Neural cell (in vitro differentiated cells): Measurements from ENCODE around the gene CLCN3. TPM values are rescaled to one million over a fixed set of nuclear protein-coding genes. Genes with fewer than 3 reads are reported as not detected.

Source experiments
- H2AFZ ChIP-seq: fragments of 200-600, 300-800 bp; sonication (generic), shearing (Covaris generic); 2 replicates; pipeline ENCODE4 v1.6.0; 2014; ENCODE audit warnings: low read depth, mild to moderate bottlenecking, antibody characterized with exemption, low read length, moderate library complexity
- H3F3A ChIP-seq: fragments of 200-600 bp; shearing (Covaris generic); 2 replicates; pipeline ENCODE4 v1.6.1; 2016; ENCODE audit warnings: mild to moderate bottlenecking, moderate library complexity, mixed read lengths, antibody characterized with exemption, low read length; ENCODE audit not compliant: insufficient read depth, poor library complexity, severe bottlenecking
- H3K27ac ChIP-seq: fragments of 200-600, 300-800 bp; sonication (generic), shearing (Covaris generic); 2 replicates; pipeline ENCODE4 v1.5.1; 2014; ENCODE audit warnings: mild to moderate bottlenecking, low read length, moderate library complexity
- H3K27me3 ChIP-seq: fragments of 300-800, 200-600 bp; sonication (generic), shearing (Covaris generic); 2 replicates; pipeline ENCODE4 v1.6.0; 2014; ENCODE audit warnings: mild to moderate bottlenecking, low read depth, low read length, moderate library complexity; ENCODE audit not compliant: insufficient read depth
- H3K36me3 ChIP-seq: fragments of 300-800, 200-600 bp; sonication (generic), shearing (Covaris generic); 2 replicates; pipeline ENCODE4 v1.5.1; 2014; ENCODE audit warnings: mild to moderate bottlenecking, antibody characterized with exemption, low read length, moderate library complexity; ENCODE audit not compliant: insufficient read depth
- H3K4me2 ChIP-seq: fragments of 300-800, 200-600 bp; sonication (generic), shearing (Covaris generic); 2 replicates; pipeline ENCODE4 v1.6.0; 2014; ENCODE audit warnings: mild to moderate bottlenecking, low read length
- H3K4me3 ChIP-seq: fragments of 300-800, 200-600 bp; sonication (generic), shearing (Covaris generic); 2 replicates; pipeline ENCODE4 v1.5.1; 2014; ENCODE audit warnings: mild to moderate bottlenecking, low read length, moderate library complexity
- H3K79me2 ChIP-seq: fragments of 200-600 bp; shearing (Covaris generic); replicated peaks from 2 replicates; pipeline ENCODE4 v1.6.0; 2014; ENCODE audit warnings: mild to moderate bottlenecking, low read length, moderate library complexity; ENCODE audit not compliant: insufficient read depth
- H3K9ac ChIP-seq: fragments of 300-800, 200-600 bp; sonication (generic), shearing (Covaris generic); 2 replicates; pipeline ENCODE4 v1.6.1; 2016; ENCODE audit warnings: mild to moderate bottlenecking, low read length, mixed read lengths
- H3K9me2 ChIP-seq: fragments of 200-600 bp; shearing (Covaris generic); 2 replicates; pipeline ENCODE4 v1.6.1; 2016; ENCODE audit warnings: mild to moderate bottlenecking, low read length, mixed read lengths; ENCODE audit not compliant: insufficient read depth
- H3K9me3 ChIP-seq: fragments of 200-600, 300-800 bp; sonication (generic), shearing (Covaris generic); 2 replicates; pipeline ENCODE4 v1.6.1; 2016; ENCODE audit warnings: mild to moderate bottlenecking, mixed run types, low read length, moderate library complexity, mixed read lengths
- H4K20me1 ChIP-seq: fragments of 200-600 bp; shearing (Covaris generic); 2 replicates; pipeline ENCODE4 v1.6.1; 2016; ENCODE audit warnings: mild to moderate bottlenecking, mixed run types; ENCODE audit not compliant: insufficient read depth
- CTCF ChIP-seq: fragments of 450-650 bp; IDR thresholded peaks from 2 replicates; pipeline ENCODE4 v1.5.1; 2014; ENCODE audit warnings: antibody characterized with exemption, mild to moderate bottlenecking, moderate library complexity; ENCODE audit not compliant: poor library complexity, severe bottlenecking
- EP300 ChIP-seq: fragments of 450-650 bp; conservative IDR thresholded peaks from 2 replicates; pipeline ENCODE4 v1.6.1; 2014; ENCODE audit warnings: antibody characterized with exemption, mild to moderate bottlenecking, moderate library complexity; ENCODE audit not compliant: poor library complexity, severe bottlenecking
- EZH2 ChIP-seq: fragments of 200-600, 300-800 bp; shearing (Covaris generic), sonication (generic); IDR thresholded peaks from 2 replicates; pipeline ENCODE4 v1.6.1; 2014; ENCODE audit warnings: antibody characterized with exemption, low read length, borderline replicate concordance, mild to moderate bottlenecking; ENCODE audit not compliant: insufficient read depth, poor library complexity, severe bottlenecking
- MXI1 ChIP-seq: fragments of 450-650 bp; conservative IDR thresholded peaks from 2 replicates; pipeline ENCODE4 v1.6.1; 2014; ENCODE audit warnings: antibody characterized with exemption, mild to moderate bottlenecking; ENCODE audit not compliant: poor library complexity, severe bottlenecking
- POLR2AphosphoS5 ChIP-seq: IDR thresholded peaks from 2 replicates; pipeline ENCODE4 v1.6.1; 2012
- RAD21 ChIP-seq: fragments of 450-650 bp; conservative IDR thresholded peaks from 2 replicates; pipeline ENCODE4 v1.6.1; 2014; ENCODE audit warnings: antibody characterized with exemption, mild to moderate bottlenecking, moderate library complexity
- REST ChIP-seq: IDR thresholded peaks from 2 replicates; pipeline ENCODE4 v1.6.1; 2012; ENCODE audit warnings: borderline replicate concordance
- SMC3 ChIP-seq: fragments of 450-650 bp; conservative IDR thresholded peaks from 2 replicates; pipeline ENCODE4 v1.6.1; 2014; ENCODE audit warnings: antibody characterized with exemption, mild to moderate bottlenecking, moderate library complexity; ENCODE audit not compliant: poor library complexity
- TAF1 ChIP-seq: IDR thresholded peaks from 2 replicates; pipeline ENCODE4 v1.6.1; 2012; ENCODE audit warnings: low read depth
- polyA plus RNA-seq: library from polyadenylated mRNA; depleted of rRNA; stranded (reverse); fragments of >200 nt; gene quantifications from 2 replicates; pipeline ENCODE4 v1.2.3, GENCODE V29; 2014

Gene CLCN3
- polyA plus RNA-seq, 1 donor from 2014 or later = 68.3 TPM

- Histone ChIP-seq H3K9ac (no peak overlapping the region), H4K20me1 (no peaks in the 10 kb centered on the region)
Measured at GRCh38 chr4:169626331-169627282, 6.2 kb downstream of the CLCN3 start.

GRCh38 chr4:169627307-169627706 is 6.9 kb downstream of the CLCN3 start:
- no peaks in the 10 kb centered on the region for H3F3A ChIP-seq
- H3K4me2 ChIP-seq = no peak overlapping the region
- no peaks in the 10 kb centered on the region for H3K36me3 ChIP-seq
- no peak overlapping the region for H2AFZ ChIP-seq
- H3K9ac ChIP-seq = no peak overlapping the region
- H3K27ac ChIP-seq = no peak overlapping the region
- no peaks in the 10 kb centered on the region for H3K9me3 ChIP-seq
- H3K4me3 ChIP-seq = no peak overlapping the region
- no peaks in the 10 kb centered on the region for H4K20me1 ChIP-seq
- H3K79me2 ChIP-seq = peaks cover 44% of the 10 kb centered on the region
- TF ChIP-seq EZH2 (no peak), SMC3 (no peak), TAF1 (no peak), RAD21 (no peak), REST (no peak), CTCF (no peak), EP300 (no peak), POLR2AphosphoS5 (no peak), MXI1 (no peak)
- H3K9me2 ChIP-seq = no peaks in the 10 kb centered on the region
- H3K27me3 ChIP-seq = no peaks in the 10 kb centered on the region

More at GRCh38 chr4:169626331-169627282, 6.2 kb downstream of the CLCN3 start:
- Histone ChIP-seq H3K27ac (no peak overlapping the region), H3K27me3 (no peaks in the 10 kb centered on the region), H3F3A (no peaks in the 10 kb centered on the region), H3K9me3 (no peaks in the 10 kb centered on the region), H3K9me2 (no peaks in the 10 kb centered on the region), H3K36me3 (no peaks in the 10 kb centered on the region), H3K79me2 (peaks cover 51% of the 10 kb centered on the region), H3K4me3 (no peak overlapping the region), H3K4me2 (no peak overlapping the region), H2AFZ (no peak overlapping the region)
- TF ChIP-seq CTCF = no peak
